H1 (cell line): ENCODE results near the gene TANC1. TPM values are rescaled to one million over a fixed set of nuclear protein-coding genes. Genes with fewer than 3 reads are reported as not detected.
A peak's percentile ranks its signal among the peaks of the same experiment; 100 is the strongest.

Experiments used
- CTCF ChIA-PET: fragments of 300-600 bp; sonication (Branson Sonifier 250); formaldehyde crosslinking; loops from one replicate; lab custom pipeline; 2021; ENCODE audit not compliant: partially characterized antibody; lab: Charles Lee
- POLR2A ChIA-PET: fragments of 300-600 bp; sonication (Branson Sonifier 250); formaldehyde crosslinking; loops from one replicate; lab custom pipeline; 2021; ENCODE audit warnings: inconsistent platforms; ENCODE audit not compliant: partially characterized antibody; lab: Charles Lee
- DNase-seq, 2 experiments: peaks; one replicate each; pipeline versions ENCODE4 v3.0.0 to v3.0.0-alpha.2; 2010 to 2022; ENCODE audit warnings: low spot score in 2 of 2, low read depth in 1 of 2, mixed read lengths in 1 of 2
- FAIRE-seq: peaks from 2 replicates; lab custom pipeline; 2011; peaks lifted over from hg19 to GRCh38; lab: Jason Lieb, UNC
- H2AFZ ChIP-seq: 2 replicates; pipeline ENCODE4 v1.8.1; 2012; ENCODE audit warnings: low read length, inconsistent platforms
- H2AK5ac ChIP-seq: 2 replicates; pipeline ENCODE4 v1.6.1; 2013; ENCODE audit warnings: low read depth, low read length
- H2BK120ac ChIP-seq: replicated peaks from 2 replicates; pipeline ENCODE3; 2013; ENCODE audit warnings: low read depth, low read length, inconsistent platforms
- H2BK12ac ChIP-seq: 2 replicates; pipeline ENCODE4 v1.6.1; 2013; ENCODE audit warnings: low read depth, low read length
- H2BK15ac ChIP-seq: 2 replicates; pipeline ENCODE4 v1.6.1; 2013; ENCODE audit warnings: low read length
- H2BK20ac ChIP-seq: 2 replicates; pipeline ENCODE4 v1.6.1; 2013; ENCODE audit warnings: low read length
- H2BK5ac ChIP-seq: 2 replicates; pipeline ENCODE4 v1.6.1; 2013; ENCODE audit warnings: low read depth, low read length
- H3K14ac ChIP-seq: 2 replicates; pipeline ENCODE4 v1.6.1; 2013; ENCODE audit warnings: inconsistent platforms; ENCODE audit not compliant: insufficient read length
- H3K18ac ChIP-seq: 2 replicates; pipeline ENCODE4 v1.6.1; 2013; ENCODE audit warnings: low read length; ENCODE audit errors: extremely low read depth
- H3K23ac ChIP-seq: 2 replicates; pipeline ENCODE4 v1.6.1; 2013; ENCODE audit warnings: inconsistent platforms; ENCODE audit not compliant: insufficient read length
- H3K23me2 ChIP-seq: 2 replicates; pipeline ENCODE4 v1.6.1; 2013; ENCODE audit warnings: low read depth, low read length
- H3K27ac ChIP-seq: 2 replicates; pipeline ENCODE4 v1.6.1; 2011; ENCODE audit warnings: low read depth, low read length, inconsistent platforms
- H3K27me3 ChIP-seq, 4 experiments: replicated peaks in 1 of 4; 1 replicate in 1 of 4; 2 replicates in 3 of 4; pipeline versions ENCODE4 v1.6.1 to v1.8.1; 2011 to 2013; ENCODE audit warnings: low read length in 3 of 4, mild to moderate bottlenecking in 3 of 4, inconsistent platforms in 2 of 4, mixed read lengths in 2 of 4, moderate library complexity in 1 of 4; ENCODE audit not compliant: control insufficient read depth in 3 of 4, insufficient read depth in 3 of 4; ENCODE audit errors: extremely low read depth in 1 of 4
- H3K36me3 ChIP-seq, 4 experiments: 2 replicates each; pipeline versions ENCODE4 v1.6.1 to v1.8.1; 2011 to 2013; ENCODE audit warnings: mild to moderate bottlenecking in 4 of 4, low read length in 3 of 4, moderate library complexity in 2 of 4, control low read depth in 1 of 4, inconsistent platforms in 1 of 4; ENCODE audit not compliant: insufficient read depth in 4 of 4, control insufficient read depth in 2 of 4
- H3K4ac ChIP-seq: replicated peaks from 2 replicates; pipeline ENCODE3; 2013; ENCODE audit warnings: low read length, low read depth, mixed read lengths, inconsistent platforms; ENCODE audit not compliant: insufficient read length
- H3K4me1 ChIP-seq, 4 experiments: replicated peaks in 1 of 4; 1 replicate in 1 of 4; 2 replicates in 3 of 4; pipeline versions ENCODE4 v1.6.1 to v1.8.1; 2011 to 2013; ENCODE audit warnings: low read length in 3 of 4, inconsistent platforms in 2 of 4, mixed read lengths in 1 of 4; ENCODE audit not compliant: insufficient read depth in 4 of 4, control insufficient read depth in 3 of 4
- H3K4me2 ChIP-seq, 2 experiments: 2 replicates each; pipeline versions ENCODE4 v1.6.1 to v1.8.1; 2011 to 2013; ENCODE audit warnings: low read depth in 2 of 2, low read length in 2 of 2, control low read depth in 1 of 2, inconsistent platforms in 1 of 2, mild to moderate bottlenecking in 1 of 2; ENCODE audit not compliant: insufficient read depth in 1 of 2
- H3K4me3 ChIP-seq, 4 experiments: fragments of 200-600, 300-600 bp in 1 of 4; sonication (generic), shearing (Covaris generic), sonication (Bioruptor Twin) in 1 of 4; 2 replicates each; pipeline versions ENCODE4 v1.5.1 to v1.8.1; 2011 to 2016; ENCODE audit warnings: low read length in 4 of 4, low read depth in 3 of 4, control low read depth in 2 of 4, inconsistent platforms in 2 of 4, mild to moderate bottlenecking in 2 of 4, mixed read lengths in 1 of 4, moderate library complexity in 1 of 4; ENCODE audit not compliant: insufficient read depth in 2 of 4; ENCODE audit errors: extremely low read depth in 1 of 4
- H3K56ac ChIP-seq: replicated peaks from 2 replicates; pipeline ENCODE3; 2013; ENCODE audit warnings: low read depth, mild to moderate bottlenecking, mixed read lengths, low read length, inconsistent platforms; ENCODE audit not compliant: insufficient read length
- H3K79me1 ChIP-seq: 2 replicates; pipeline ENCODE4 v1.6.1; 2013; ENCODE audit warnings: low read depth, low read length, control low read depth
- H3K79me2 ChIP-seq, 2 experiments: 2 replicates each; pipeline versions ENCODE4 v1.6.1 to v1.8.1; 2012 to 2013; ENCODE audit warnings: low read length in 2 of 2, mild to moderate bottlenecking in 2 of 2, inconsistent platforms in 1 of 2; ENCODE audit not compliant: insufficient read depth in 2 of 2, control insufficient read depth in 1 of 2
- H3K9ac ChIP-seq, 4 experiments: replicated peaks in 1 of 4; 1 replicate in 1 of 4; 2 replicates in 3 of 4; pipeline versions ENCODE4 v1.6.1 to v1.8.1; 2011 to 2013; ENCODE audit warnings: low read depth in 3 of 4, low read length in 3 of 4, control low read depth in 2 of 4, mild to moderate bottlenecking in 2 of 4, moderate library complexity in 2 of 4, inconsistent platforms in 1 of 4; ENCODE audit errors: extremely low read depth in 1 of 4
- H3K9me3 ChIP-seq, 2 experiments: 2 replicates each; pipeline versions ENCODE4 v1.6.1 to v1.8.1; 2012 to 2013; ENCODE audit warnings: mild to moderate bottlenecking in 2 of 2, moderate library complexity in 2 of 2, control low read depth in 1 of 2, inconsistent platforms in 1 of 2, low read depth in 1 of 2, low read length in 1 of 2, mixed read lengths in 1 of 2; ENCODE audit not compliant: insufficient read depth in 2 of 2
- H4K20me1 ChIP-seq, 2 experiments: replicated peaks in 1 of 2; 2 replicates each; pipeline versions ENCODE3 to v1.8.1; 2011 to 2013; ENCODE audit warnings: inconsistent platforms in 2 of 2, low read length in 2 of 2, mild to moderate bottlenecking in 1 of 2; ENCODE audit not compliant: insufficient read depth in 2 of 2, control insufficient read depth in 1 of 2
- H4K5ac ChIP-seq: 2 replicates; pipeline ENCODE4 v1.6.1; 2013; ENCODE audit warnings: low read length, low read depth, mixed read lengths, inconsistent platforms; ENCODE audit not compliant: insufficient read length
- H4K8ac ChIP-seq: 2 replicates; pipeline ENCODE4 v1.8.0; 2013; ENCODE audit warnings: mild to moderate bottlenecking, moderate library complexity, low read length, inconsistent platforms; ENCODE audit not compliant: insufficient read depth; ENCODE audit errors: extremely low read depth
- H4K91ac ChIP-seq: replicated peaks from 2 replicates; pipeline ENCODE3; 2013; ENCODE audit warnings: low read length, mixed read lengths, inconsistent platforms; ENCODE audit not compliant: insufficient read length
- MAFK ChIP-seq: IDR thresholded peaks from 2 replicates; pipeline ENCODE4 v1.6.1; 2012; ENCODE audit warnings: low read depth, mild to moderate bottlenecking, improper control_type of control experiment, low read length
- NANOG ChIP-seq: IDR thresholded peaks from 2 replicates; pipeline ENCODE4 v1.6.1; 2011; ENCODE audit warnings: low read length, low read depth, mild to moderate bottlenecking, inconsistent platforms; ENCODE audit not compliant: insufficient read depth, poor library complexity, severe bottlenecking
- POU5F1 ChIP-seq: IDR thresholded peaks from 2 replicates; pipeline ENCODE4 v1.6.1; 2011; ENCODE audit warnings: low read depth, mild to moderate bottlenecking, low read length, moderate library complexity
- RBBP5 ChIP-seq: IDR thresholded peaks from 2 replicates; pipeline ENCODE4 v1.7.1; 2012; ENCODE audit warnings: low read depth, mild to moderate bottlenecking, inconsistent platforms, low read length, moderate library complexity, borderline replicate concordance
- SP4 ChIP-seq: IDR thresholded peaks from 2 replicates; pipeline ENCODE4 v1.6.1; 2012; ENCODE audit warnings: low read length, inconsistent platforms
- SRF ChIP-seq: IDR thresholded peaks from 2 replicates; pipeline ENCODE4 v1.6.1; 2011; ENCODE audit warnings: mild to moderate bottlenecking, low read depth, low read length, moderate library complexity
- WGBS, 2 experiments: shearing (Covaris generic) in 1 of 2; methylation state at CpG; one replicate each; pipeline versions ENCODE4 v1.1.6 to v1.1.7; 2013 to 2015; ENCODE audit warnings: low lambda C conversion rate in 2 of 2, mixed read lengths in 2 of 2, inconsistent platforms in 1 of 2, low coverage in 1 of 2, missing lambda C conversion rate in 1 of 2; ENCODE audit not compliant: insufficient replicate concordance in 2 of 2, insufficient coverage in 1 of 2, insufficient read length in 1 of 2; ENCODE audit errors: extremely low coverage in 1 of 2, missing lambda C conversion rate in 1 of 2; 5-methylcytosine and 5-hydroxymethylcytosine counted together
- polyA plus RNA-seq, 7 experiments: library from polyadenylated mRNA; depleted of rRNA in 3 of 7; stranded (reverse) in 5 of 7; unstranded in 2 of 7; fragments of >200 nt in 5 of 7; fragments of 200-250 nt in 2 of 7; gene quantifications; 1 replicate in 5 of 7; 2 replicates in 1 of 7; 4 replicates in 1 of 7; pipeline versions ENCODE4 v1.2.1 to v1.2.3, GENCODE V29; 2011 to 2013; ENCODE audit warnings: missing spikeins in 2 of 7, mixed read lengths in 2 of 7
- total RNA-seq: library from RNA; stranded (reverse); fragmentation: NEBNext Ultra II Directional; extraction: Animal tissue kit (Norgen Biotek cat#: 25700); gene quantifications from 2 replicates; pipeline ENCODE4 v1.2.1, GENCODE V29; 2021

Gene TANC1
- total and polyA plus RNA-seq, 2 of the 8 experiments (the other 6 are each of a cell fraction or from before 2014, with no cell fraction given) = 4.1 to 7.6 TPM

DNA sequence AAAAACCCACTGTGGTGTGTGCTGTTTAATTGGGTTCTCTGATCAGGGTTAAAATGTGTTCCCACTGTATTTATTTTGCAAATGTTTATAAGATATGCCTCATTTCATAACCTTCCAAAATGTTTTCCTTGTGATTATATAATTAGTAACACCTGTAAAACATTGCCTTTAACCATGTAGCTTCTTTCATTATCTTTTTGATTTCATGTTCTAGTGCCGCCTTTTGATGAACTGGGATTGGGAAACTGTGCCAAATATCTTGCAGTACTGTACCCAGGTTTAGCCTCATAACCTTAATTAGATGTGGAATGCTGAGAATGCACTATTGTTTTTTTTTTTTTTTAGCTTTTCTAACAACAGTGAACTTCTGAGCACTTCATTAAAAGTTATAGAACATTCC is 96.9 kb downstream of the TANC1 start:
- no peaks in the 10 kb centered on the region for H3K23me2 ChIP-seq
- no peak for DNase-seq
- WGBS, 2 experiments = 79% methylated on average over 1 of the region's 1 CpG; no CpG with 5 or more reads in 1 of the 2 experiments
- no peaks in the 10 kb centered on the region for H3K79me2 ChIP-seq
- H3K56ac ChIP-seq = no peak overlapping the region
- no peak overlapping the region for H2BK15ac ChIP-seq
- H2BK12ac ChIP-seq = no peak overlapping the region
- H2BK20ac ChIP-seq = no peak overlapping the region
- no peak overlapping the region for H4K91ac ChIP-seq
- H2BK5ac ChIP-seq = no peak overlapping the region
- no peak overlapping the region for H4K5ac ChIP-seq
- H3K23ac ChIP-seq = no peak overlapping the region
- no peak overlapping the region for H2AK5ac ChIP-seq
- no peaks in the 10 kb centered on the region for H4K20me1 ChIP-seq
- H3K4me2 ChIP-seq = peak overlapping the region; percentile 61 to 65
- H3K9me3 ChIP-seq = no peaks in the 10 kb centered on the region
- no peak overlapping the region for H3K14ac ChIP-seq
- no peak overlapping the region for H3K27ac ChIP-seq
- no peak for TF ChIP-seq RBBP5
- TF ChIP-seq NANOG = no peak
- no peak for TF ChIP-seq POU5F1
- TF ChIP-seq SRF = no peak
- no peak for TF ChIP-seq SP4
- TF ChIP-seq MAFK = no peak
- H2BK120ac ChIP-seq = no peak overlapping the region
- no peak for FAIRE-seq
- no peaks in the 10 kb centered on the region for H3K36me3 ChIP-seq
- H4K8ac ChIP-seq = no peak overlapping the region
- POLR2A ChIA-PET = interaction anchor here (0.7 to 1.5 kb wide), 4 partner anchors 8 to 69 kb away, joined by 3 to 5 read pairs (median 4); no protein-coding TSS in a partner anchor
- H3K4ac ChIP-seq = no peak overlapping the region
- no peaks in the 10 kb centered on the region for H3K79me1 ChIP-seq
- no peak overlapping the region for H2AFZ ChIP-seq
- H3K27me3 ChIP-seq = no peaks in the 10 kb centered on the region; a peak in 2 of 7 replicates
- no peak overlapping the region for H3K9ac ChIP-seq
- H3K4me3 ChIP-seq = peak overlapping the region in 1 of 4 experiments; percentile 34; a peak in 2 of 8 replicates
- no peak overlapping the region for H3K18ac ChIP-seq
- CTCF ChIA-PET = interaction anchor here (0.9 to 3.5 kb wide), 3 partner anchors 9 to 54 kb away, joined by 3 to 17 read pairs (median 6); no protein-coding TSS in a partner anchor
- H3K4me1 ChIP-seq = peaks cover 8 to 13% (median 11%) of the 10 kb centered on the region in 4 experiments; a peak in 6 of 7 replicates
